HS-5 (cell line): Measurements from ENCODE around the gene SLC28A3.

Source experiments
- DNase-seq: peaks from one replicate; pipeline ENCODE4 v3.0.0-alpha.2; 2012; ENCODE audit warnings: low read depth

SLC28A3 gene

DNA sequence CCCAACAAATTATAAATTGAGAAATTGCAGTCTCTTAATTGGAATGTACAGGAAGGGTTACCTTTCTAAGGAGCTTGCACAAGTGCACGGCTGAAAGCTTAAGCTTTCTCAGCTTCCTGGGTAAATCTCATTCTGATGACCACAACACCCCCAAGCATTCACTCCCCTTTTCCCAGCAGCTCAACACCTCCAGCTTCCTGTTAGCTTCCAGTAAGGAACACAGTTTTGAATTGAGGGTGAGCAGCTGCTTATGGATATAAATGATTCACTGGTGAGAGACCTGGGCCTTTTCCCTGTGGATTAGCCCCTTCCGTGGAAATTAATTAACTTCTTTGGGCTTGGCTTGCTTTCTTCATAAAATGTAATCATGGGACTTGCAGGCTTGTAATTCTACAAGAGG, 101.2 kb downstream of the SLC28A3 start:
- DNase-seq = no peak

DNA sequence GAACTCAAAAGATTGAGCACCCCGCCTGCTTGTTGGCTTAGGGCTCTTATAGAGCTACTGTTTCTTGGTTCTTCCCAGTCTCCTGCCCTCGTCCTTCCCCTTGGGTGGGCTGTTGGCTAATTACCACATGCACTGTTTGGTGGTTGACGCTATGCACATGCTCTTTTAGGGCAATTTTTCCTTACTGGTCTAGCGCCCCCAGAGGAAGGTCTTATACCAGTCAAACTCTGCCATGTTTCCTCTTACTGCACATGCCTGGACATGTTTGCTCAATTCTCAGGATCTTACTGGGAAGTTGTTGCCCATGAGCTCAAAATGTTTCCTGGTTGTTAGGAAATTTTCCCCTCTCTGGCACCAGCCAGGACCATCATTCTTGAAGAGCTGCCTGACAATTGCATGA, 101.9 kb downstream of the SLC28A3 start:
- no peak for DNase-seq

DNA sequence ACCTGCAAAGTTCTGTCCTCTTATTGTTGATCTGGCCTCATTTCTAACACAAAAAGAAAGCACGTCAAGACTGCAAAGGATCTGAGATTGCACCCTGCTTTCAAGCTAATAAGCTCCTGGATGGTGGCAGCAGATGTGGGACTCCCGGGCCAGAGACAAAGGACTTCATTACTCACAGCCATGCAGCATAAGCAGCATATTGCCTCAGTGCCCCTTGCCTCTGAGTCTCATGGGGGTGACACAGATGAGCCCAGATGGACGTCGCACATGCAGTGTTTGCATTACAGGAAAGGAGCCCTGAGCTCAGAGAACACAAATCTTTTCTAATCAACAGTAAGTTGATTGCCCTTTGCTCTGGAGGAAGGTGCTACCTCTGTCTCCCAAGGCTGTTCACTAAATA, 105.0 kb downstream of the SLC28A3 start:
- DNase-seq = no peak

DNA sequence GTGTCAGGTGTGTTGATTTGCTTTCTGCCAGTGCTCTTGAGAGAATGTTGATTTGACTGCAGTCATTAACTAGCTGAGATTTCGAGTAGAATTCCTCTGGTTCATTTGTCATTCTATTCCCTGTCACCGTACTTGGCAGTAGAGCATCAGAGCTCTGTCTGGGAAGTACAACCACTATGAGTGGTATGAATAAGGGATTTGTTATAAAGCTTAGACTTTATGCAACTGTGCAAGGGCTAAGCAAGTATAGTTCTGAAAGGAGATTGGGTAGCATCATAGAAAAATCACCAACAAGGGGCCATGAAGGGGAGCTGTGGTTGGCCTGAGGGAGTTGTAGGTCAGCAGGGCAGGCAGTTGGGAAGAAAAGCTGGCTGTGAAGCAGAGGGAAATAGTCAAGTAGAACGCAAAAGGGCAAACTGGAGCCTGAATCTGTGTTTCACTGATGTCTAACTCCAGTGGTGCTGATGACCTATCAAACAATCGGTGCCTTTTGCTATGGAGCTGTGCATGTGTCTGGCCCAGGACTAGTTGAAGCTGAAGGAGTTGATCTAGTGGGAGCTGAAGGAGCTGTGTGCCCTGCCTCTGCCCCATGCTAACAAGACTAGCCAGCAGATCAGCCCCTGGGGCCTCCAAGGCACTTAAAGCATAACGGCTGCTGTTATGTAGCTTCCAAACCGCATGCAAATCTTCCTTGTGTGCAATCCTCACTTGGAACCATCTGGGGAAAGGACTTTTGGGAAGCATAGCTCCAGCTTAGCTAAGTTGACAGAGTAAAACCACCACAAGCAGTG, 110.0 kb downstream of the SLC28A3 start:
- no peak for DNase-seq

DNA sequence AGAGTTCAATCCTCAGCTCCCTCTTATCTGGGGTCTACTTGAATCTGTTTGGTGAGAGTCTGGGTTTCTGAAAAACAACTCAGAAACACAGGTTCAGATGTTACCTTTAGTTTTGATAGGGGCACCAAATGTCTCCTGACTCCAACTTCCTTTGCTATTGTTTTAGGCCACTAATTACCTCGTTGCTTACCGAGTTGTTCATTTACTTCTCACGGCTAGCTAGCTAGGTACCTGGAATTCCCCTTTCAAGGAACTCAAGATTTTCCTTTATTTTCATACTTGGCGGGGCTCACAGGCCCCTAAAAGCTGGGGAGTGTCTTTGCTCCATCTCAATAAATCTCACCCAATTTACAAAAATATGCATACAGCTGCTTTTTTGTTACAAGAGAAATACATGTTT, 111.4 kb downstream of the SLC28A3 start:
- no peak for DNase-seq

DNA sequence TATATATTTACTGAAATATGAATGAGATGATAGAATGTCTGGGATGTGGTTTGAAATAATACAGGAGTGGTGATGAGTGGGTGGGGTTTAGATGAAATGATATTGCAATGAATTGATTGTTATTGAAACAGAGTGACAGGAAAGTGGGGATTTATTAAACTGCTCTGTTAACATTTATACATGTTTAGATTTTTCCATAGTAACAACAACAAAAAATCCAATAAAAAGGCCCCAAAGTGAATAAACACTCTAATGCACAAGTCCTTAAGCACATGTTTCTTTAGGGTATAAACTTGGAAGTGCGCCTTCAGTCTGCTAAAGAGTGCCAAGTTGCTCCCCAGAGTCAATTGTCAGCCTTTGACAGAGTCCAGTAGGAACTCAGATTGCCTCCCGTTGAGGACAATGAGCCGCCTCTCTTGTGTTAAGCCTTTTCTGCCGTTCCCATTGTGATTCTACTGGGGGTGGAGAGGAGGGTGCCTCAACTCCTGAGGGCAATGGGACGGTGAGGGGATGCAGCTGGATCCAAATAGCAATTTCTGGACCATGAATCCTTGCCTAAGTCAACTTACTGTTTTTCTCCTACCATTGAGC, 112.3 kb downstream of the SLC28A3 start:
- DNase-seq = no peak

DNA sequence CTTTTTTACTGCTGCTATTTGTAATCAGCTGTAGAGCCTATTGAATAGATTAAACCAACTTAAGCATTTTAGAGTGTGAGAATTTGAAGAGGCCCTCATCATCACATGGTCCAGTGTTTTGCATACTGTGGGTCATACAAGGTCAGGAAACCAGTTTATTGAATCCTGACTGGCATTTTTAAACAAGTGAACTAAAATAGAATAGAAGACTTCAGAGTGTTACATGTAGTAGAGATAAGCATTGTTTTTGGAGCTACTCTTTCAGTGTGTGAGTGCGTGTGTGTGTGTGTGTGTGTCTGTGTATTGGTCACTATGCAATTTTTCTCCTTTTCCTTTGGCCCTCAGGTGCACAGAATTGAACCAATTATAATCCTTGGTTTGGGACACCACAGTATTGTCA, 114.4 kb downstream of the SLC28A3 start:
- no peak for DNase-seq
